ENCODE measurements around the gene HOXA6.
A peak's percentile ranks its signal among the peaks of the same experiment; 100 is the strongest.

The HOXA6 gene

GRCh38 chr7:27101957-27102580 lies 45.5 kb downstream of the HOXA6 start:
- H3K4me2 ChIP-seq (ENCODE audit: low read length) = no peak overlapping the region
- no peaks in the 10 kb centered on the region for H3K9me3 ChIP-seq (replicated peaks; ENCODE audit: low read length)
- H3K4me1 ChIP-seq (ENCODE audit: control insufficient read depth, insufficient read depth, low read length) = peaks cover 25% of the 10 kb centered on the region
- no peak overlapping the region for H3K9ac ChIP-seq (ENCODE audit: low read depth, low read length)
- no peaks in the 10 kb centered on the region for H3K27me3 ChIP-seq (ENCODE audit: control insufficient read depth, insufficient read depth, low read length)
- H3K36me3 ChIP-seq (ENCODE audit: insufficient read depth, low read length) = peaks cover 32% of the 10 kb centered on the region
- no peak overlapping the region for H3K4me3 ChIP-seq (ENCODE audit: low read length)

DNA sequence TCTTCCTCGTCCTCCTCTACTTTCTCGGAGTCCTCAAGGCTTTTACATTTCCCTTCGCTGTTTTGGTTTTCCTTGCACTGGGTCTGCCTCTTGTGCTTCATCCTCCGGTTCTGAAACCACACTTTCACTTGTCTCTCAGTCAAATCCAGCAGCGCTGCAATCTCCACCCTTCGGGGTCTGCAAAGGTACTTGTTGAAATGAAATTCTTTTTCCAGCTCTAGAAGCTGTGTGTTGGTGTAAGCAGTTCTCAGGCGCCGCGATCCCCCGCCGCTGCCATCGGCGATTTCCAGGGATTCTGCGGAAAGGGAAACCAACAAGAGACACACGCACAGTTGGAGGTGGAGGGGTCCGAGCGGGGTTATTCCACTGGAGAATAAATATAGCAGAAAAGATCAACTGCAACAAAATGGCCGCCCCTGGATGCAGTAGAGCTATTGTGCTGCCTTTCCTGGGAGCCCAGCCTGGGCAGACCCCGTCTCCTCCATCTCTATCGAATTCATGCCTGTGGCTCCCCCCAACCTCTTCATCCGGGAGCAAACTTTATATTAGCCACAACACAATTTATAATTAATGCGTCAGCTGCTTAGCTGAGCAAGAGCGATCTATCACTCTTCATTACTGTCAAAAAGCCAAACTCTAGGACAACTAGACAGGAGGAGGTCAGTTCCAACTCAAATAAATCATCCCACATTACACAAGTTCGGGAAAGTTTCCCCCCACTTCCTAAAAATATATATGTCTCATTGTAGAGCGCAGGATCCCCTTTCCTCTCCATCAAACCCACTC lies 46.2 kb downstream of the HOXA6 start:
- Histone ChIP-seq H3K36me3 (ENCODE audit: insufficient read depth, low read length) (peaks cover 32% of the 10 kb centered on the region), H3K9ac (ENCODE audit: low read depth, low read length) (no peak overlapping the region), H3K4me2 (ENCODE audit: low read length) (no peak overlapping the region), H3K4me3 (ENCODE audit: low read length) (no peak overlapping the region), H3K4me1 (ENCODE audit: control insufficient read depth, insufficient read depth, low read length) (peaks cover 20% of the 10 kb centered on the region), H3K27me3 (ENCODE audit: control insufficient read depth, insufficient read depth, low read length) (no peaks in the 10 kb centered on the region), H3K9me3 (replicated peaks; ENCODE audit: low read length) (no peaks in the 10 kb centered on the region)

- Histone ChIP-seq H3K4me3 (ENCODE audit: low read length) (no peak overlapping the region), H3K9ac (ENCODE audit: low read depth, low read length) (no peak overlapping the region), H3K36me3 (ENCODE audit: insufficient read depth, low read length) (peaks cover 32% of the 10 kb centered on the region), H3K4me2 (ENCODE audit: low read length) (no peak overlapping the region), H3K9me3 (replicated peaks; ENCODE audit: low read length) (no peaks in the 10 kb centered on the region), H3K27me3 (ENCODE audit: control insufficient read depth, insufficient read depth, low read length) (no peaks in the 10 kb centered on the region), H3K4me1 (ENCODE audit: control insufficient read depth, insufficient read depth, low read length) (peaks cover 15% of the 10 kb centered on the region)
These were observed 46.8 kb downstream of the HOXA6 start for GRCh38 chr7:27100694-27101170.

- peaks cover 32% of the 10 kb centered on the region for H3K36me3 ChIP-seq (ENCODE audit: insufficient read depth, low read length)
- no peak overlapping the region for H3K4me2 ChIP-seq (ENCODE audit: low read length)
- H3K4me1 ChIP-seq (ENCODE audit: control insufficient read depth, insufficient read depth, low read length) = peaks cover 25% of the 10 kb centered on the region
- no peak overlapping the region for H3K4me3 ChIP-seq (ENCODE audit: low read length)
- no peaks in the 10 kb centered on the region for H3K27me3 ChIP-seq (ENCODE audit: control insufficient read depth, insufficient read depth, low read length)
- no peaks in the 10 kb centered on the region for H3K9me3 ChIP-seq (replicated peaks; ENCODE audit: low read length)
- no peak overlapping the region for H3K9ac ChIP-seq (ENCODE audit: low read depth, low read length)
These were observed 47.9 kb downstream of the HOXA6 start for GRCh38 chr7:27099453-27100370.

DNA sequence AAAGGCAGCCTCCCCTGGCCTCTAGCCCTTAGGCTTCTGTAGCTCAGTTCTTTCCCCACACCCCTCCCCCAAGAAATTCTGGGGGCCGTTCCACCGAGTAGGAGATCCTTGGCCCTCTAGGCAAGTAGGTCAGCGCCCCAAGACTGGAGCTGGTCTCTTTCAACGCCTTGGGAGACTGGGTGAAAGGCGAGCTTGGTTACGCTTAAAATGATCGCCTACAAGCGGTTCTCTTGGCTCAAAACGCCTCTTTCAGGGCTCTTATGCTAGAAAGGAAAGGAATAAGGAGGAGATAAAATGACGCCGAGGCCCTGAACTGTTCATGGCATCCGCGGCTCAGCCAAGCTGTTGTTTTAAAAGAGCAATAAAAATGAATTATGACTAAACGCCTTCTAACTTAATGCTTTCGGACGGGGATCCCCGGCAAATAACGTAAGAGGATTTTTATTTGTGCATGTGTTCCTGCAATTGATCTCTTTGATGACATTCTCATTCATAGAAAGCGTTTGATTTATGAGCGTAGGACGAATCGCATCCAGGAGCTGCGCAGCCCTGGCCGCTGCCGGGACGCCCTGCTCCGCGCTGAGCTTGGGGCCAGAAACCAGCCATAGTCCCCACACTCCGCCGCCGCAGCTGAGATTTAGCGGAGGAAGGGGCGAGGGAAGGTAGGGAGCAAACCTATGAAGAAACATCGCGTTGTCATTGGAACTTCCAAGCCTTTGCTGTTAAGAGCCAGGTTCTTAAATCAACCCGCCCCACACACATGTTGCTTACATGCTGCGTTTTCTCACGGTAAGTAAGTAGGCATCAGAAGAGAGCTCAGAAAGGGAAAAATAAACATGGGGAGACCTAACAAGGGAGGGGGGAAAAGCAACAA lies 48.8 kb downstream of the HOXA6 start:
- Histone ChIP-seq H3K4me2 (ENCODE audit: low read length) (peak overlapping the region; percentile 95), H3K9ac (ENCODE audit: low read depth, low read length) (peak overlapping the region; percentile 99), H3K4me1 (ENCODE audit: control insufficient read depth, insufficient read depth, low read length) (peaks cover 31% of the 10 kb centered on the region), H3K27me3 (ENCODE audit: control insufficient read depth, insufficient read depth, low read length) (no peaks in the 10 kb centered on the region), H3K36me3 (ENCODE audit: insufficient read depth, low read length) (peaks cover 32% of the 10 kb centered on the region), H3K9me3 (replicated peaks; ENCODE audit: low read length) (no peaks in the 10 kb centered on the region), H3K4me3 (ENCODE audit: low read length) (peak overlapping the region; percentile 99)

DNA sequence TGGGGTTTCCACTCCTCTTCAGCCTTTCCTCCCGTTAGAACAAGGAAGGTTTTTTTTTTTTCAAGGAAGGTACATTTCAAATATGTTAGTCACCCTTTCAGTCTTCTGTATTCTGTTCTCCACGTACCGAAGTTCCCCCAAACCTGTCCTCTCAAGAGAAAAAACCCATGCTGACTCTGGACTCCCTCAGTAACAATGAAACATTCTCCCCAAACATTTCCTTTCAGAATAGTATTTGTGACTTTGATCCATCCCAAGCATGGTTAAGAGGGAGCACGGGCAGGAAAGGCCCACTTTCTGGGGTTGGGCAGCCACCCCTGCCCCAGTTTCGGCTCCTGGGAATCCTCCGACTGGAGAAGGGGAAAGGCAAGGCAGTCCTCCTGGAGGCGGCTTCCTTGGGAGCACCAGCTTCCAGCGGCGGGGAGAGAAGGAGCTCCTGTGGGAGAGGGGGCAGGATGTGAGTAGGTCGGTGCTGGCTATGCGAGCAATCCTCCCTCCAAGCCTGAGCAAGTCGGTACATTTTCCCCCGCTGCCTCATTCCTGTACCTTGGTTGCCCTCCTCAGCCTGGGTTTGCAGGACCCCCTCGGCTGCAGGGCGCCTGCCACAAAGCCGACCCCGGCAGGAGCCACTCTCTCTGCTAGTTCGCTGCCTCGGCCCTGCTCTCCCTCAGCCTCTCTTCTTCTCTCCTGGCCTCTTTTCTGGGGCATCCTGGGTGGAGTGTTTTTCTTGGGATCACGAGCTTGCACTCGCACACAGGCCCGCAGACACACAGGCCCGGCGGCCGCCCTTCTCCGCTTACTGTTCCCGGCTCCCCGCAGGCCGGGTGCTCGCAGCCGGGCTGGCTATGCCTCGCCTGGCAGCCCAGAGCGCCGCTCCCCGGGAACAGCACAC lies 49.6 kb downstream of the HOXA6 start:
- H3K9me3 ChIP-seq (replicated peaks; ENCODE audit: low read length) = no peaks in the 10 kb centered on the region
- peak overlapping the region; percentile 99 for H3K9ac ChIP-seq (ENCODE audit: low read depth, low read length)
- H3K4me3 ChIP-seq (ENCODE audit: low read length) = peak overlapping the region; percentile 99
- H3K4me2 ChIP-seq (ENCODE audit: low read length) = peak overlapping the region; percentile 95
- H3K4me1 ChIP-seq (ENCODE audit: control insufficient read depth, insufficient read depth, low read length) = peaks cover 31% of the 10 kb centered on the region
- no peaks in the 10 kb centered on the region for H3K27me3 ChIP-seq (ENCODE audit: control insufficient read depth, insufficient read depth, low read length)
- H3K36me3 ChIP-seq (ENCODE audit: insufficient read depth, low read length) = peaks cover 32% of the 10 kb centered on the region

DNA sequence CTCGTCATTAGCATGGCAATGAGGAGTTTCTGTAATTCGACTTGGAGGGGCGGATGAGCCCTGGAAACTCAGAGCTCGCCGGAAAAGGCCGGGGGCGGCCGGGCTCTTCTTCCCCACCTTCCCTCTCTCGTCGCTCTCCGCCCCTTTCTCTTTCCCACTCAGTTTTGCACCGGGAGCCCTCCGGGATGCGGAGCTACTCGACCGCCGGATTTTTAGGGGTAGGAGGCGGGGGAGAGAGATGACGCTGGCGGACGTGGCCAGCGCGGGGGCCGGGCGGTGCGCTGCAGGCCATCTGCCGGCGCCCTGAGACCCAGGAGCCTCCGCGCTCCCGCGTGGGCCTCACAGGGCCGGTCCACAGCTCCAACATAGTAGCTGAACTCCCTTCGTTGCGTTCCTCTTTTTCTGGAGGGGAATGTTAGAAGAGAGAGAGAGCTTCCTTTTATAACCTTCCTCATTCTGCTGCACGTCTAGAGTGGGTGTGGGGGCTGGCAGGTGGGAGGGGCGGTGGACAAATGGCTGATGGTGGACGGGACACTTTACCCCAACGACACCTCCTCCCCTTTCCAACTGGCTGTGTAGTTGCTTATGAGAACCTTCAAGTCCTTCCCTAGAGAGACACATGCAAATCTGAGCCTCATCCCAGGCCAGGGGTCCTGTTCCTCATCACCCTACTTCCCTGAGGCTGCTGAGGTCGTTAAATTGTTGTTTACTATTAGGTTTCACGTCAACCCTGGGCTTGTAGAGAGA lies 50.6 kb downstream of the HOXA6 start:
- H3K27me3 ChIP-seq (ENCODE audit: control insufficient read depth, insufficient read depth, low read length) = no peaks in the 10 kb centered on the region
- peak overlapping the region; percentile 99 for H3K4me3 ChIP-seq (ENCODE audit: low read length)
- H3K9ac ChIP-seq (ENCODE audit: low read depth, low read length) = peak overlapping the region; percentile 99
- no peaks in the 10 kb centered on the region for H3K9me3 ChIP-seq (replicated peaks; ENCODE audit: low read length)
- H3K4me2 ChIP-seq (ENCODE audit: low read length) = peak overlapping the region; percentile 95
- peaks cover 32% of the 10 kb centered on the region for H3K36me3 ChIP-seq (ENCODE audit: insufficient read depth, low read length)
- peaks cover 31% of the 10 kb centered on the region for H3K4me1 ChIP-seq (ENCODE audit: control insufficient read depth, insufficient read depth, low read length)

- peak within 1 kb of the TSS; percentile 99 for H3K9ac ChIP-seq (ENCODE audit: low read depth, low read length)
- peaks cover 25% of the 10 kb centered on the region for H3K36me3 ChIP-seq (ENCODE audit: insufficient read depth, low read length)
- no peaks in the 10 kb centered on the region for H3K27me3 ChIP-seq (ENCODE audit: control insufficient read depth, insufficient read depth, low read length)
- H3K4me3 ChIP-seq (ENCODE audit: low read length) = peak within 1 kb of the TSS; percentile 99
- peak within 1 kb of the TSS; percentile 95 for H3K4me2 ChIP-seq (ENCODE audit: low read length)
- H3K9me3 ChIP-seq (replicated peaks; ENCODE audit: low read length) = no peaks in the 10 kb centered on the region
- peaks cover 31% of the 10 kb centered on the region for H3K4me1 ChIP-seq (ENCODE audit: control insufficient read depth, insufficient read depth, low read length)
These were observed 51.4 kb downstream of the HOXA6 start, which contains the start of gene HOXA1 for GRCh38 chr7:27095897-27096767. Gene HOXA1 (minus strand): TSS chr7:27096000. CDS start chr7:27095912, 88 bp downstream.
